COR-L47 (cell line): ENCODE data around the gene S1PR1.
A peak's percentile ranks its signal among the peaks of the same experiment; 100 is the strongest.
"Not testable (repeated sequence)": the region's sequence is repeated elsewhere in the genome, so short reads cannot be mapped to it uniquely, and the experiment has no call there.

Source experiments
- DNase-seq: peaks from one replicate; lab custom pipeline; 2025; lab: John Stamatoyannopoulos, UW

The S1PR1 gene

GRCh38 chr1:101219924-101220870 is 16.6 kb upstream of the S1PR1 start:
- peak; percentile 54 for DNase-seq

DNA sequence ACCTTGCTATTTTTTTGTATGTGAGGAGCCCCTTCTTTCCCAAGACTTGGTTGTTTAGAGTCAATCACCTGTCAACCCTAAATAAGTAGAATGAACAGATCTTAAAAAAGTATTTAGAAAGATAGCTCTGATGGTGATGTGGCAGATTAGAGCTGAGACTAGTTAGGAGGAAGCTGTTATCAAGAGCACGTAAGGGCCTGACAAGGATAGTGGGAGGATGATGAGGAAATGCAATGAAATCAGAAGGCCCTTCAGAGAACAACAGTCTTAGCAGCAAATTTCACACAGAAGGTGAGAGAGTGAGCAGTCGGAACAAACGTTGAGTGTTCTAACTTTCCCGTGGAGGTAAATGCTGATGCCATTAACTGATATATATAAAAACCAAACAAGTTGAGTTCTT is 15.9 kb upstream of the S1PR1 start:
- no peak for DNase-seq

DNA sequence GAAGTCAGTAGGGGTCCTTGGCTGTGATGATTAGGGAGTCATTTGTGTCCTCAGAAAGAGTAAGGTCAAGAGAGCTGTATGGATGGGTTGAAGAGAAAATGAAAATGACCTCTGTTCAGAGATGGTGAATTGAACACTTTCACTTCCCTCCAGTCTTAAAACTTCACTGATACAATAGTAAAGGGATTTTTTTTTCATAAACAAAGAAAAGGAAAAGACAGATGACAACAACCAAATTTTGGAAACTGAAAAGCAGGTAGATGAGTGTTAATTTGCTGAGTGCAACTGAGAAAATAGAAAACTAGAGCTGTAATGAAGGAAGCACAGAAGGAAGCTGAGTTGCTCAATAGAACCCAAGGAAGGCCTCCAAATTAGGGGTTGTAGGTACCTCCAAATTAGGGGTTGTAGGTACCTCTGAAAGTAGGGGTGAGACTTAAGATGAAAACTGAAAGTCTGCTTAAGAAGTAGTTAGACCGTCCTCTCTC is 14.8 kb upstream of the S1PR1 start:
- no peak for DNase-seq

GRCh38 chr1:101227837-101228236 is 9.0 kb upstream of the S1PR1 start:
- no peak for DNase-seq

DNA sequence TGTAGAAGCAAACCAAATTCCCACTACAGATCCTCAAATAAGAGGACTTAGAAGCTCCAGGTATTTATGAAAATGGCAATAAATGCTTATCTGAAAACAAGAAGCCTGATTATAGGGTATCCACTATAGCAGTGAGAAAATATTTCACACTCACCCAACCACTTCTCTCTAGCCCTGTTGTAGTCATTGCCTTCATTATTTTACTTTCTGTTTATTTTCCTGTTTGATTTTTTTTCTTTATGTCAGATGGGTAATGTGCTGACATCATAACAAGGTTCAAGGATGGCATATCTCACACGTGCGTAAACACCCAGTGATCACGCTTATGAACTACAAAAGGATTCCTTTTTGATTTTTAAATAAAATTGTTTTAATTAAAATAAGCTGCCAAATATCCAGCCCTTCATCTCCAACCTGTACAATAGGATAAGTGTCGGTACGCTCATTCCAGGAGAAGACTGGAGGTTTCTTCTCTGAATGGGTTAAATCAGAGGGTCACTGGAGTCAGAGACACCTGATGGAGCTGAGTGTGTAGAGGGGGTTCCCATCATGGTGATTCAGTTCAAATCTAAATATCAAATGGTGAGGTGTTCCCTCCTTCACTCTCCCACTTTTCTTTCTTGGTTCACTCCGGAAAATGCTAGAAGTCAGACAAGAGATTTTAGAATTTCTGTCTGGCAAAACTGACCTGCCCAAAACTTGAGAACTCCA is 8.2 kb upstream of the S1PR1 start:
- DNase-seq = no peak

- not testable (repeated sequence) for DNase-seq
Observed at GRCh38 chr1:101232182-101232581, 4.6 kb upstream of the S1PR1 start.

- DNase-seq = no peak
Observed at GRCh38 chr1:101233495-101233894, 3.3 kb upstream of the S1PR1 start.

DNA sequence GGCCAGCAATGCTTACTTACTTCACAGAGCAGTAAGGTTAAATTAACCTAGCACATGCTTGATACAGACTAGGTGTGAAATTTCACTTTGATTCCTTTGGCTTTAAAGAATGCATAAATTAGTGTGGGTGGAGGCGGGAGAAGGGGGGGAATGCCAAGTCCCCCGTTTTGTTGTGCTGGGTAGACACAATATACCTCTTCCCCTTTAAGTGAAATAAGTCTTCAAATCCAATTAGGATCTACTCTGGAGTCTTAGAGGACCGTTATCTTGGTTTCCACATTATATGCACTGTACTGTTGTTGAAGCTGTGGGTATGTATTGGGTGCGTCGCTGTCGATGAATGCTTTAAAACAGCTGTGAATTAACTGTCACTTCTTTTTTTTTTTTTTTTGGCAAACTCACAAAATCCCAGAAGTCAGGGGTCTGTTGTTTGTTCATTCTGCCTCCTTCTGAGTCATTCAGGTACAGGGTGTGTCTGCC is 1.6 kb upstream of the S1PR1 start:
- DNase-seq = no peak

DNA sequence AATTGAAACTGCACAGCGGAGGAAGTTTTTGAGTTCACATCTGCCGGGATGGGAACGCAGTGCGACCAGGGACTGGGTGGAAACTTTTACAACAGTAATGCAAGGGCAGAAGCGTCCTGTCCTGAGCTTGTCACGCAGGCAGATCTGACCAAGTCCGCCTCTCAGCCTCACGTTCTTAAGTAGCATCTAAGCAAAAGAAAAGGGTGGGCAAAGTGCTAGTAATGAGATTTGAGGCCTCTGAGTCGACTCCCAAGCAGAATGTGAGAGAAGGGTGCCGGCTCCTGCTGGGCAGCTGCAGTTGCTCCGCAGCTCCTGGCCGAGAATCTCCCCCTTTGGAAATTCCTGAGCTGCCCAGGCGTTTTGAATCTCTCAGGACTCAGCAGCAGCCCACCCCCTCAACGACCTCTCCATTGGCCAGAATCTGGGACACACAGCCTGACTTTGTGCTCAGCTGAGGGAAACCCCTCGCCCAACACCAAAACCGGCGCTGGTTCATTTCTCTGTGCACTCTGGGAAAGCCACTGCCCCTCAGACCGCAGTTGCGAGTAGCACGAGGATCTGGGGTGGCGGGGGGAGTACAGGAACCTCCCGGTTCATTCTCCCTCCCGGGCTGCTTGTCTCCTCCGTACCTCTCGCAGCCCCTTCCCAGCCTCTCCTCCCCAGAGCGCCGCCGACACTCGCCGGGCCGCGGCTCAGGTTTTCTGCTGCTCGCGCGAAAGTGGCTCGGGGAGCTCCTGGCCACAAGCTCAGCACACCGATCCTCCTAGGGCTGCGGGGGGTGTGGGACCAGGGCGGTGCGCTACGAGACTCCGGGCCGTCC is 913 bp upstream of the S1PR1 start:
- DNase-seq = peak; percentile 33

- DNase-seq = peak; percentile 8
Observed at GRCh38 chr1:101237229-101237837, 514 bp downstream of the S1PR1 start.

GRCh38 chr1:101238031-101238628 is 1.3 kb downstream of the S1PR1 start:
- DNase-seq = no peak

- peak; percentile 65 for DNase-seq
Observed at GRCh38 chr1:101238681-101239094, 1.9 kb downstream of the S1PR1 start.

DNA sequence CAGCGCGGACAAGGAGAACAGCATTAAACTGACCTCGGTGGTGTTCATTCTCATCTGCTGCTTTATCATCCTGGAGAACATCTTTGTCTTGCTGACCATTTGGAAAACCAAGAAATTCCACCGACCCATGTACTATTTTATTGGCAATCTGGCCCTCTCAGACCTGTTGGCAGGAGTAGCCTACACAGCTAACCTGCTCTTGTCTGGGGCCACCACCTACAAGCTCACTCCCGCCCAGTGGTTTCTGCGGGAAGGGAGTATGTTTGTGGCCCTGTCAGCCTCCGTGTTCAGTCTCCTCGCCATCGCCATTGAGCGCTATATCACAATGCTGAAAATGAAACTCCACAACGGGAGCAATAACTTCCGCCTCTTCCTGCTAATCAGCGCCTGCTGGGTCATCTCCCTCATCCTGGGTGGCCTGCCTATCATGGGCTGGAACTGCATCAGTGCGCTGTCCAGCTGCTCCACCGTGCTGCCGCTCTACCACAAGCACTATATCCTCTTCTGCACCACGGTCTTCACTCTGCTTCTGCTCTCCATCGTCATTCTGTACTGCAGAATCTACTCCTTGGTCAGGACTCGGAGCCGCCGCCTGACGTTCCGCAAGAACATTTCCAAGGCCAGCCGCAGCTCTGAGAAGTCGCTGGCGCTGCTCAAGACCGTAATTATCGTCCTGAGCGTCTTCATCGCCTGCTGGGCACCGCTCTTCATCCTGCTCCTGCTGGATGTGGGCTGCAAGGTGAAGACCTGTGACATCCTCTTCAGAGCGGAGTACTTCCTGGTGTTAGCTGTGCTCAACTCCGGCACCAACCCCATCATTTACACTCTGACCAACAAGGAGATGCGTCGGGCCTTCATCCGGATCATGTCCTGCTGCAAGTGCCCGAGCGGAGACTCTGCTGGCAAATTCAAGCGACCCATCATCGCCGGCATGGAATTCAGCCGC is 2.5 kb downstream of the S1PR1 start:
- no peak for DNase-seq

- no peak for DNase-seq
Observed at GRCh38 chr1:101240041-101240430, 3.2 kb downstream of the S1PR1 start.

- DNase-seq = no peak
Observed at GRCh38 chr1:101241485-101242225, 4.8 kb downstream of the S1PR1 start.

- no peak for DNase-seq
Observed at GRCh38 chr1:101242324-101243050, 5.7 kb downstream of the S1PR1 start.

- DNase-seq = no peak
Observed at GRCh38 chr1:101243751-101244150, 6.9 kb downstream of the S1PR1 start.

GRCh38 chr1:101244842-101245241 is 8.0 kb downstream of the S1PR1 start:
- no peak for DNase-seq
